Retinal pigment epithelial cell (primary cell): ENCODE data around the gene TBPL2.

Source experiments
- DNase-seq: peaks from one replicate; pipeline ENCODE4 v3.0.0-alpha.2; 2010; ENCODE audit warnings: low read depth
- H3K4me3 ChIP-seq: 2 replicates; pipeline ENCODE4 v1.5.1; 2011; ENCODE audit warnings: mild to moderate bottlenecking, low read length, control low read depth, moderate library complexity
- CTCF ChIP-seq: conservative IDR thresholded peaks from 2 replicates; pipeline ENCODE4 v1.5.1; 2011; ENCODE audit warnings: low read depth, low read length, control low read depth, inconsistent platforms

TBPL2 gene

GRCh38 chr14:55381040-55381439 lies 59.4 kb downstream of the TBPL2 start:
- no peak overlapping the region for H3K4me3 ChIP-seq
- no peak for DNase-seq
- TF ChIP-seq CTCF = no peak

GRCh38 chr14:55377236-55377635 lies 63.2 kb downstream of the TBPL2 start:
- no peak for DNase-seq
- TF ChIP-seq CTCF = peak; percentile 29
- H3K4me3 ChIP-seq = no peak overlapping the region

- TF ChIP-seq CTCF = no peak
- no peak overlapping the region for H3K4me3 ChIP-seq
- DNase-seq = no peak
Measured at GRCh38 chr14:55374771-55375170, 65.6 kb downstream of the TBPL2 start.

GRCh38 chr14:55373784-55374705 lies 66.4 kb downstream of the TBPL2 start:
- no peak overlapping the region for H3K4me3 ChIP-seq
- no peak for TF ChIP-seq CTCF
- DNase-seq = no peak

GRCh38 chr14:55372825-55373224 lies 67.6 kb downstream of the TBPL2 start:
- H3K4me3 ChIP-seq = no peak overlapping the region
- no peak for DNase-seq
- TF ChIP-seq CTCF = no peak

GRCh38 chr14:55372423-55372822 lies 68.0 kb downstream of the TBPL2 start:
- TF ChIP-seq CTCF = no peak
- no peak for DNase-seq
- H3K4me3 ChIP-seq = no peak overlapping the region

- H3K4me3 ChIP-seq = no peak overlapping the region
- TF ChIP-seq CTCF = no peak
- DNase-seq = no peak
Measured at GRCh38 chr14:55370883-55371455, 69.4 kb downstream of the TBPL2 start.
